ENCODE measurements around the gene GRIK5.

The GRIK5 gene

DNA sequence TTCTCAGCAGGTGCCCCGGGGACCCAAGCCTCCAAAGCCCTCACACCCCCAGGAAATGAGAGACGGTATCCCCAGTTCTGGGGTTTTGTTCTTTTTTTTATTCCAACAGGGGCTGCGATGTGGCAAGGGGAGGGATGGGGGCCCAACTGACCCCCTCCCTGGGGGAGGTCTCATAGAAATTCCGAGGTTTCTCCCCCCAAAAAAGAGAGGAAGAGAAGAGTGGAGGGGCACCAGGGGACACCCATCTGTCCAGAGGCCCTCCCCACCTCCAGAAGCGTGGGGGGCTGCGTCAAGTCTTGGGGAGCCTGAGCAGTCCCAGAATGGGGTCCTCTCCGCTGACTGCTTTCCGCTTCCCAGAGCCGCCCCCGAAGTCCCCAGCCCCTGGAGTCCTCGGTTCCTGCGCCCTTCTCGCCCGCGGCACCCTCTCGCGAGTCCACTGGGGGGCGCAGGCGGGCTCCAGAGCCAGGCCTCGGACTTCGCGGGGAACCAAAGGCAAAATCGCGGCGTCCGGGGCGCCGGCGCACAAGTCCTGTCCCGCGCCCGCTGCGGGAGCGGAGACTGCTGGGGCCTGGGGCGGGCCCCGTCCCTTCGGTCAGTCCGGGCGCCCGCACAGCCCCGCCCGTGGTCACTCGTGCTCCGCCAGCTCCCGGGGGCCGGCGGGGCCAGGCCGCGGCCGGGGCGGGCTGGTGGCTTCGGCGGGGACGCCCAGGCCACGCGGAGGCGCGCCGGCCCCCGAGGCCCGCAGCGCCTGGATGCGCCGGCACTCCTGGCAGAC lies 71.6 kb downstream of the GRIK5 start:
- peak; percentile 68 for DNase-seq (ENCODE audit: insufficient read length, low spot score)

DNA sequence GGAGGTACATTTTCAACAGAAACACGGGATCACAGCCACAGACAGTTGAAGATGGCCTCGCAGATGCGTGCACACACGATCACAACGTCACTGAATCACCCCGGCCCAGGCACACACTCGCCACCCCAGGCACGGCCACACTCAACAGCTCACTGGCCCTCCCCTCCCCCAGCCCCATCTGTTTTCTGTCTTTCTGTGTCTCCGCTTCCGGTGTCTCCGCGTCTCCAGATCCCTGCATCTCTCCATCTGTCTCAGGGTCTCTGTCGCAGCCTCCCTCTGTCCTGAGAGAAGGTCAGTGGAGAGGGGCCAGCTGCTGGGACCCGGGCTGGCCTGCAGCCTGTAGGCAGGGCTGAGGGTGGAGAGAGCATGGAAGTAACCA lies 72.2 kb downstream of the GRIK5 start:
- no peak for FAIRE-seq

More for the DNA sequence above, 71.6 kb downstream of the GRIK5 start:
- TF ChIP-seq, protein P1, sequence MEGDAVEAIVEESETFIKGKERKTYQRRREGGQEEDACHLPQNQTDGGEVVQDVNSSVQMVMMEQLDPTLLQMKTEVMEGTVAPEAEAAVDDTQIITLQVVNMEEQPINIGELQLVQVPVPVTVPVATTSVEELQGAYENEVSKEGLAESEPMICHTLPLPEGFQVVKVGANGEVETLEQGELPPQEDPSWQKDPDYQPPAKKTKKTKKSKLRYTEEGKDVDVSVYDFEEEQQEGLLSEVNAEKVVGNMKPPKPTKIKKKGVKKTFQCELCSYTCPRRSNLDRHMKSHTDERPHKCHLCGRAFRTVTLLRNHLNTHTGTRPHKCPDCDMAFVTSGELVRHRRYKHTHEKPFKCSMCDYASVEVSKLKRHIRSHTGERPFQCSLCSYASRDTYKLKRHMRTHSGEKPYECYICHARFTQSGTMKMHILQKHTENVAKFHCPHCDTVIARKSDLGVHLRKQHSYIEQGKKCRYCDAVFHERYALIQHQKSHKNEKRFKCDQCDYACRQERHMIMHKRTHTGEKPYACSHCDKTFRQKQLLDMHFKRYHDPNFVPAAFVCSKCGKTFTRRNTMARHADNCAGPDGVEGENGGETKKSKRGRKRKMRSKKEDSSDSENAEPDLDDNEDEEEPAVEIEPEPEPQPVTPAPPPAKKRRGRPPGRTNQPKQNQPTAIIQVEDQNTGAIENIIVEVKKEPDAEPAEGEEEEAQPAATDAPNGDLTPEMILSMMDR (IDR thresholded peaks at IDR 0.05; ENCODE audit: insufficient read depth, missing control alignments), result peak; percentile 63
- no peak for FAIRE-seq

DNA sequence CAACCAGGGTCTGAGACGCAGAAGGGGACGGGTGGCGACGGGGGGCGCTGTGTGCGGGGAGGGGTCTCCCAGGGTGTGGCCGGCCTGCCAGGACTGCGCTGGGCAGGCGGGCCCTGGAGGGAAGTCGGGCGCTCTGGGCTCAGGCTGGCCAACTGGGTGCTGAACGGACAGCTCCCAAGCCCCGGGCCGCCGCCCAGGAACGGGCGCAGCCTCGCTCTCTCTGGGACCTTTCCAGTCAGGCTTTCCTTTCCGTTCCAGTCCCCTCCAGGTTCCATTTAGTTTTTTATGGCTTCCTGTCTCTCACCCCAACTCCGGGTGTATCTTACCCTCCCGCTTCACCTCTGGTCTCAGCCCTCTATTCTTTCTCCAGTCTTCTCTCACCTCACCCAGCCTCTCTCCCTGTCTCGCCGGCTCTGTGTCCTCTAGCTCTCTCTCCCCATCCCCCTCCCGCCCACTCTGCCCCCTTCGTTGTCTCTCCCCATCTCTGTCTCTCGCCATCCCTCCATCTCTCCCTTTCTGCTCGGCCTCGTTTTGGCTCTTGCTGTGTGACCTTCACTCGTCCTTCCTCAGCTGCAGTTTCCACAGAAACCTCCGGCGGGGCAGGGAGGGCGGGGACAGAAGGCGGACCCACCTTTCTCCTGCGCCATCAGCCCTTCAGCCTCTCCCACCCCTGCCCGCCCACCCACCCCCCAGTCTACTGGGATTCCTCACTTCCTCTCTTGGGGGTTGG lies 72.7 kb downstream of the GRIK5 start:
- no peak for FAIRE-seq
- TF ChIP-seq, protein P1 (IDR thresholded peaks at IDR 0.05; ENCODE audit: insufficient read depth, missing control alignments), result no peak
- DNase-seq (ENCODE audit: insufficient read length, low spot score), result no peak

More for the DNA sequence above, 72.2 kb downstream of the GRIK5 start:
- TF ChIP-seq, protein P1 (IDR thresholded peaks at IDR 0.05; ENCODE audit: insufficient read depth, missing control alignments), result no peak
- DNase-seq (ENCODE audit: insufficient read length, low spot score), result peak; percentile 79

DNA sequence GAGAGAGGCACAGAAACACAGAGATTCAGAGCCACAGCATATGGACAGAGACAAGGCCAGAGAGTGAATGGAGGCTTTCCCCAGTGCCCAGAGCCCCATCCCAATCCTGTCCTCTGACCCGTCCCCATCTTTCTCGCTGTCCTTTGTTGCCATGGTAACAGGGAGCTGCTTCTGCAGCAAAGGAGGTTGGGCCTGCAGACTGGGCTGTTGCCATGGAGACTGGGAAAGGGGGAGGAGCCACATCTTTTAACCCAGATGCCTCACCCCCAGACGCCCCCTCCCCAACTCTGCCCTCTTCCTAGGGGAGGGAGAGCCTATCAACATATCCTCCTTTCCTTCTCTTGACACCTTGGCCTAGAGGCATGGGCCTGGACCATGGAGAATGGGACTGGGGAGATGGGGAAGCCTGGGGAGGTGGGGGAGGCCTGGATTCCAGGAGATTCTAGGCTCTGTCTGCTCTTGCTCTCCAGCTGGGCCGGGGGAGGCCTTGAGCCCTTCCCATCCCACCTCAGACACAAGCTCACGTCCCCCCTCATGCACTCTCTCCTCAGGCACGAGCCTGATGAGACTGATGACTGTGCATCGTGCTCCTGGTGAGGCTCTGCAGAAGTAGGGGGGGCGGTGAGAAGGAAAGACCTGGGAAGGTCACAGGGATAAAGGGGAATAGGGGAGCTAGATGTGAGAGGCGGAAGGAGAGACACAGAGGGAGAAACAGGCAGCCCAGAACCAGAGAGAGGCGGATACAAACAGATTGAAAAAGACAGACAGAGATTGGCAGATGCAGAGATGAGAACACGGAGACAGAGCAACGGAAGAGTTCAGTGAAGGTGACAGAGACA lies 73.8 kb downstream of the GRIK5 start:
- DNase-seq (ENCODE audit: insufficient read length, low spot score) (peak; percentile 63), FAIRE-seq (no peak)
- TF ChIP-seq, protein P1 (IDR thresholded peaks at IDR 0.05; ENCODE audit: insufficient read depth, missing control alignments), result no peak

DNA sequence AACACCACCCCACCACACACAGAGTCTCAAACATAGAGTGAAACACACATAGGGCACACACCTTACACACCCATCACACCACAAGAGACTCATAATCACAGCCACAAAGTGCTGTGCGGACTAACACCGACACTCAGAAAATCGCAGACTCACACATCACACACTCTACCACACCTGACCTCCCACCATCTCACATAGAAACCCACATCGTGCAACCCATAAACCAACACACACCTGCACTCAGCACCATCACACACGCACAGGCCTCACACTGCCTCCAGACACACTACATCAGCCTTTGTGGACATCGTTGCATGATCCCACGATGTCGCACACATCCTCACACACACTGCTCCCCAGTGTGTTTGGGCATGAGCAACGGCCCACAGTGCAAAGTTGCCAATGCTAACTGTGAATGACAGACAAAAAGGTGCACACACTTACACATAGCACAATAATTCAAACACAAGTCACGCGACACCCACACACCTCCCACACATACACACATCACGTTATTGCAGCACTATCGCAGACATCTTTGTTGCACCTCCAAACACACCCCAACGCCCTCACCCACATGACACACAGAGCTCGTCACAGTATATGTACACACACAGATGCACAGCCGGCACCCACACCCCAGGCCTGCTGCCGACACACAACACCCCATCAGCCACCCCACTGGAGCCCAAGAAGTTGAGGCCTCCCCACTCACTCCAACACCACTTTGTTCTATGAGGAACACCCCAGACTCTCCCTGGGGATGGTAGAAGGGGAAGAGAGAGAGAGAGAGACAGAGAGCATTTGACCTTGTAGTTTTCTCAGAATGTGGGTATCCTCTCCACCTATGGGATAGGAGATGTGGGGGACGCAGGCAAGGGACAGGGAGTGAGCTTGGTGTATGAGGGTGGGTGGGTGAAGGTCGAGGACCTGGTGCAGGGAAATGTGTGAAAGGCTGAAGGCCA lies 74.7 kb downstream of the GRIK5 start:
- DNase-seq (ENCODE audit: insufficient read length, low spot score) (no peak), FAIRE-seq (no peak)
- TF ChIP-seq, protein P1 (IDR thresholded peaks at IDR 0.05; ENCODE audit: insufficient read depth, missing control alignments), result no peak

DNA sequence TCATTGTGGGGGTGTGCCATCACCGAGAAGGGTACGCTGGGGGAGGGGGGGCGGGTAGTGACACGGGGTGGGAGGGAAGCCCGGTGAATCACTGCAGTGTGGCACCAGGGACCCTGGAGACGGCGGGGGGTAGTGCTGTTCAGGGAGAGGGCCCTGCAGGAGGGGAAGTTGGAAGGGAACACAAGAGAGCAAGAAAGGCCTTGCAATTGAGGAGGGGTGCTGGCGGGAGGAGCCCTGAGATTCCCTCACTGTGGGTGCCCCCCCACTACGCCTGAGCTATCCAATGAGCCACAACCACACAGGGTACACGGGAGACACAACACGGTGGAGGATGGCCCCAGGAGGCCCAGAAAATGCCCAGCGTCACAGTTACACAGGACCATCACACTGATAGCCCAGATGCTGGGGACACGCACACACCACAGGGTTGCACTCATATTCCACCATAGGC lies 75.5 kb downstream of the GRIK5 start:
- no peak for DNase-seq (ENCODE audit: insufficient read length, low spot score)
- TF ChIP-seq, protein P1 (IDR thresholded peaks at IDR 0.05; ENCODE audit: insufficient read depth, missing control alignments), result no peak
- FAIRE-seq, result no peak
